Caco-2 (cell line): ENCODE data around the gene WNK2. TPM values are rescaled to one million over a fixed set of nuclear protein-coding genes. Genes with fewer than 3 reads are reported as not detected.

Source experiments
- BruUV-seq: library from RNA; stranded (reverse); fragments of 400-500 nt; replicated peaks from 2 replicates; lab custom pipeline; 2021; lab: Mats Ljungman, UMichigan
- CTCF ChIA-PET: fragments of 300-600 bp; sonication (Branson Sonifier 250); formaldehyde crosslinking; loops from one replicate; lab custom pipeline; 2022; ENCODE audit warnings: antibody characterized with exemption; lab: Charles Lee
- POLR2A ChIA-PET: fragments of 300-600 bp; sonication (Branson Sonifier 250); formaldehyde crosslinking; loops from one replicate; lab custom pipeline; 2022; ENCODE audit warnings: antibody characterized with exemption; lab: Charles Lee
- DNase-seq, 2 experiments: peaks; one replicate each; pipeline versions ENCODE4 v3.0.0 to v3.0.0-alpha.2; 2020 to 2022
- H3K27me3 ChIP-seq: replicated peaks from 2 replicates; pipeline ENCODE4 v1.6.0; 2011; ENCODE audit warnings: low read length; ENCODE audit not compliant: control insufficient read depth, insufficient read depth
- H3K36me3 ChIP-seq: 2 replicates; pipeline ENCODE4 v1.5.1; 2011; ENCODE audit warnings: low read length; ENCODE audit not compliant: control insufficient read depth, insufficient read depth
- H3K4me1 ChIP-seq: fragments of 250-450 bp; sonication (Bioruptor Pico); 2 replicates; pipeline ENCODE4 v1.5.1; 2020; ENCODE audit warnings: mild to moderate bottlenecking
- H3K4me3 ChIP-seq: 2 replicates; pipeline ENCODE4 v1.5.1; 2011; ENCODE audit warnings: low read depth, mild to moderate bottlenecking, control low read depth, low read length
- H3K9me3 ChIP-seq: fragments of 250-450 bp; sonication (Bioruptor Pico); 2 replicates; pipeline ENCODE4 v1.5.1; 2020; ENCODE audit warnings: mild to moderate bottlenecking, moderate library complexity
- H3K27ac Mint-ChIP-seq: one replicate; pipeline ENCODE4 v1.8.0; 2022; ENCODE audit warnings: mixed read lengths; ENCODE audit not compliant: unreplicated experiment
- H3K27me3 Mint-ChIP-seq: one replicate; pipeline ENCODE4 v1.8.0; 2022; ENCODE audit warnings: mixed read lengths; ENCODE audit not compliant: insufficient read depth, unreplicated experiment
- H3K36me3 Mint-ChIP-seq: one replicate; pipeline ENCODE4 v1.8.0; 2022; ENCODE audit warnings: mild to moderate bottlenecking, mixed read lengths; ENCODE audit not compliant: insufficient read depth, unreplicated experiment
- H3K4me1 Mint-ChIP-seq: one replicate; pipeline ENCODE4 v1.8.0; 2022; ENCODE audit warnings: low read depth, mixed read lengths; ENCODE audit not compliant: unreplicated experiment
- H3K4me3 Mint-ChIP-seq: one replicate; pipeline ENCODE4 v1.8.0; 2022; ENCODE audit warnings: mild to moderate bottlenecking, moderate library complexity, mixed read lengths; ENCODE audit not compliant: unreplicated experiment
- H3K9me3 Mint-ChIP-seq: one replicate; pipeline ENCODE4 v1.8.0; 2022; ENCODE audit warnings: mixed read lengths; ENCODE audit not compliant: unreplicated experiment
- intact Hi-C: fragments of 100-400 bp; cut with micrococcal nuclease; formaldehyde crosslinking; loops from one replicate; pipeline ENCODE4 v1.10.0; 2022; ENCODE audit not compliant: unreplicated experiment
- total RNA-seq: library from RNA; stranded (reverse); gene quantifications from 2 replicates; pipeline ENCODE4 v1.2.3, GENCODE V29; 2022
- TF ChIP-seq, protein P1 (sequence below), 2 experiments: fragments of 200-600 bp in 1 of 2; IDR thresholded peaks; 1 replicate in 1 of 2; 2 replicates in 1 of 2; pipeline versions ENCODE4 v1.5.1 to v1.8.0; 2011 to 2022; ENCODE audit warnings: antibody characterized with exemption in 1 of 2, control low read depth in 1 of 2, inconsistent platforms in 1 of 2, low read depth in 1 of 2, low read length in 1 of 2, mild to moderate bottlenecking in 1 of 2, moderate library complexity in 1 of 2; ENCODE audit not compliant: insufficient read depth in 1 of 2, severe bottlenecking in 1 of 2, unreplicated experiment in 1 of 2

Gene WNK2
- total RNA-seq, 1 experiment from 2014 or later, result 21.7 TPM

DNA sequence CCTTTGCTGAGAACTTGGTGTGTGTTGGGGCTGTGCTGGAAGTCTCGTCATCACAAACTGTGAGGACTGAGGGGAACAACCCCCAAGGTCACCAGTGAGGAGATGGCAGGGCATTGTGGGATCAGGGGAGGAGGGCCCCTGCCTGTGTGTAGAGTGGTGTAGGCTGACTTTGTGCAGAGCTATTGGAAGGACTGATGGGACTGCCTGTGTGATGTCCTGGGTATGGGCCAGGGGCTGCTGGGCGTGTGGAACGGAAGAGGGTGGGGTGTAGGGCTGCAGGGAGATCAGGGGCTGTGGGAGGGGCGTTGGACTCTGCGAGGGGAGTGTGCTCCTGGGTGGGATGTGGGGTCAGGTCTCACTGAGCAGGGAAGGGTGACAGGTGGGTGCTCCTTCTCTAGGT, 3.6 kb downstream of the WNK2 start:
- TF ChIP-seq, protein P1, sequence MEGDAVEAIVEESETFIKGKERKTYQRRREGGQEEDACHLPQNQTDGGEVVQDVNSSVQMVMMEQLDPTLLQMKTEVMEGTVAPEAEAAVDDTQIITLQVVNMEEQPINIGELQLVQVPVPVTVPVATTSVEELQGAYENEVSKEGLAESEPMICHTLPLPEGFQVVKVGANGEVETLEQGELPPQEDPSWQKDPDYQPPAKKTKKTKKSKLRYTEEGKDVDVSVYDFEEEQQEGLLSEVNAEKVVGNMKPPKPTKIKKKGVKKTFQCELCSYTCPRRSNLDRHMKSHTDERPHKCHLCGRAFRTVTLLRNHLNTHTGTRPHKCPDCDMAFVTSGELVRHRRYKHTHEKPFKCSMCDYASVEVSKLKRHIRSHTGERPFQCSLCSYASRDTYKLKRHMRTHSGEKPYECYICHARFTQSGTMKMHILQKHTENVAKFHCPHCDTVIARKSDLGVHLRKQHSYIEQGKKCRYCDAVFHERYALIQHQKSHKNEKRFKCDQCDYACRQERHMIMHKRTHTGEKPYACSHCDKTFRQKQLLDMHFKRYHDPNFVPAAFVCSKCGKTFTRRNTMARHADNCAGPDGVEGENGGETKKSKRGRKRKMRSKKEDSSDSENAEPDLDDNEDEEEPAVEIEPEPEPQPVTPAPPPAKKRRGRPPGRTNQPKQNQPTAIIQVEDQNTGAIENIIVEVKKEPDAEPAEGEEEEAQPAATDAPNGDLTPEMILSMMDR (IDR thresholded peaks at IDR 0.05; ENCODE audit: insufficient read depth in 1 of 2, low read depth in 1 of 2, low read length in 1 of 2, severe bottlenecking in 1 of 2, unreplicated experiment in 1 of 2), result no peak
- H3K4me1 Mint-ChIP-seq, result no peaks in the 10 kb centered on the region

DNA sequence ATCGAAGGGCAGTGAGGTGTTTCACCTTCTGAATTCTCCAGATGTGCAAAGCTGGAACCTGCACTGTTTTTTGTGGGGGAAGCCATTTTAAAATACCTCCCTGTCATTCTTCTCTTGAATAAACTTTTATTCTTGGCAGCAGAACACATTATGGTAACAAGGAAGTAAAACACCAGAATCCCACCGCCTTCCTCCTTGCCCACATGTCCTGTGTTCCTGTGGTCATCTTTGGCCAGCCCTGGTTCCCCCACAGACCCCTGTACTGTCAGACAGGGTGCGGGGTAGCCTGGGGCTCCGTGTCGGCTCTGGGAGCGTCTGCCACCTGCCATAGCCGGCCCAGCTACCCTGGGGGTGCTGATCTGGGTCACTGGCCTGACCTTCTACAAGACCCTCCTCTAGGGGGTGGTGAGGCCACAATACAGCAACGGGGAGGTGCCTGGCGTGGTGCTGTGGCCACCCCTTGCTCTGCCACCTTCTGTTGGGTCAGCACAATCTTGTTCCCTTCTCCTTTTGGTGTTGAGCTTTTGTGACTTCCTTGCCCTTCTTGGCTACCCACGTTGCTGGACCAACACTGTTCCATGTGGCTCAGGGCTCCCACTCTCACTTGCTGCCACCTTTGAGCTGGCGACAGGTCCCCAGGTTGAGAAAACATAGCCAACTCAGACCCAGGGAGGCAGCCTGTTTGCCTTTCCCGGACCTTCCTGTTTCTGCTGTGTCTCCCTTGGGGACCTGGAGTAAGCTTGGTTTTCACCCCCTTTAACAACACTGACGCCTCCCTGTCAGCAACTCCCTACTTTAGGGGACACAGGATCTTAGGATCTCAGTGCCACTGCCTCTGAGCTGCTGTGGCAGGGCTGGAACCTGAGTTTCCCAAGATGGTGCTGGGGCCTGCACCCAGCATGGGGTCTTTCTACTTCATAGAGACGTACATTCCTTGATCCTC, 4.8 kb downstream of the WNK2 start:
- Mint-ChIP-seq H3K27me3 (no peaks in the 10 kb centered on the region), H3K9me3 (no peaks in the 10 kb centered on the region), H3K4me1 (no peaks in the 10 kb centered on the region), H3K27ac (no peak overlapping the region), H3K4me3 (no peak overlapping the region), H3K36me3 (peaks cover 5% of the 10 kb centered on the region)
- Histone ChIP-seq H3K4me3 (no peak overlapping the region), H3K9me3 (no peaks in the 10 kb centered on the region), H3K36me3 (no peaks in the 10 kb centered on the region), H3K27me3 (no peaks in the 10 kb centered on the region), H3K4me1 (no peaks in the 10 kb centered on the region)
- intact Hi-C loops, result no loop called here
- TF ChIP-seq, protein P1 (IDR thresholded peaks at IDR 0.05; ENCODE audit: insufficient read depth in 1 of 2, low read depth in 1 of 2, low read length in 1 of 2, severe bottlenecking in 1 of 2, unreplicated experiment in 1 of 2), result no peak
- no peak for DNase-seq
- ChIA-PET POLR2A (no interaction called here), CTCF (no interaction called here)
- no TSS peak for BruUV-seq

More for the DNA sequence above, 3.6 kb downstream of the WNK2 start:
- H3K36me3 ChIP-seq, result no peaks in the 10 kb centered on the region
- no peak overlapping the region for H3K4me3 ChIP-seq
- H3K4me3 Mint-ChIP-seq, result no peak overlapping the region
- CTCF ChIA-PET, result no interaction called here
- H3K27me3 Mint-ChIP-seq, result no peaks in the 10 kb centered on the region
- no peak for DNase-seq
- H3K27me3 ChIP-seq, result no peaks in the 10 kb centered on the region
- H3K9me3 Mint-ChIP-seq, result no peaks in the 10 kb centered on the region
- intact Hi-C loops, result no loop called here
- H3K27ac Mint-ChIP-seq, result no peak overlapping the region
- POLR2A ChIA-PET, result no interaction called here
- no TSS peak for BruUV-seq
- H3K9me3 ChIP-seq, result no peaks in the 10 kb centered on the region
- no peaks in the 10 kb centered on the region; the same call in 1 of the 2 replicates for H3K4me1 ChIP-seq
- H3K36me3 Mint-ChIP-seq, result peaks cover 5% of the 10 kb centered on the region

DNA sequence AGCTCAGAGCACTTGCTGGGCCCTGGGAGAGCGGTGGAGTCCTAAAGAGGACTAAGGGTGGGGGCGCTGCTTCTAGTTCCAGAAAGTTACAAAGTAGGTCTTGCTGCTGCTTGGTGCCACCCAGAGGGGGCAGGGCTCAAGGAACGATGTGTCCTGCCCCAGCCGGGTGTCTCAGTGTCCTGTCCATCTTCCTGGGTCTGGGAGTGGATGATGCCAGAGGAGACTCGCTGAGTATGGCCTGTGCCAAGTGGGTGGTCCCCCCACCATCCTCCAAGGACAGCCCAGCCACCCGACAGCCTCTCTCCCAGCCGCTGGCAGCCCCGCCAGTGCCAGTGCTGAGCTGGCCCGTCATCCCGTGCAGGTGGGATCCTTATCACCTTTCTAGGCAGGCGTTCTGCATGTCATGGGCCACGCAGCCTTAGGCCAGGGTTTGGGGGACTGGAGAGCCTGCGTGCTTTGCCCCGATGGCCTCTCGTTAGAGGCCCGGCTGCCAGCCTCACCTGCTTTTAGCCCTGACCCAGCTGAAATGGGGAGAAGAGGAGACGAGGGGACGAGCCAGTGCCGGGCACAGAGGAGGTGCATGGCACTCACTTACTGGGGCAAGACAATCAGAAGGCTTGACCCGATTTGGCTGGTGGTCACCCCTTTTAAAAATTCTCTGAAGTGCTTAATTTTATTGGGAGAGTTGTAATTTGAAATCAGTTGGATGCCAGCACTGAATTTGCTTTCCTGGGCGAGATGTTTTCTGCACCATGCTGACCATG, 5.6 kb downstream of the WNK2 start:
- no TSS peak for BruUV-seq
- no peaks in the 10 kb centered on the region for H3K27me3 Mint-ChIP-seq
- POLR2A ChIA-PET, result no interaction called here
- TF ChIP-seq, protein P1 (IDR thresholded peaks at IDR 0.05; ENCODE audit: insufficient read depth in 1 of 2, low read depth in 1 of 2, low read length in 1 of 2, severe bottlenecking in 1 of 2, unreplicated experiment in 1 of 2), result no peak
- no peak overlapping the region for H3K27ac Mint-ChIP-seq
- no peaks in the 10 kb centered on the region for H3K4me1 Mint-ChIP-seq
- H3K36me3 ChIP-seq, result no peaks in the 10 kb centered on the region
- no peaks in the 10 kb centered on the region for H3K4me1 ChIP-seq
- intact Hi-C loops, result no loop called here
- CTCF ChIA-PET, result no interaction called here
- no peak overlapping the region for H3K4me3 Mint-ChIP-seq
- H3K4me3 ChIP-seq, result no peak overlapping the region
- H3K36me3 Mint-ChIP-seq, result peaks cover 5% of the 10 kb centered on the region
- H3K27me3 ChIP-seq, result no peaks in the 10 kb centered on the region
- H3K9me3 Mint-ChIP-seq, result no peaks in the 10 kb centered on the region
- H3K9me3 ChIP-seq, result no peaks in the 10 kb centered on the region
- DNase-seq, result no peak
